Measurements from ENCODE around the gene EIF4G3.

The EIF4G3 gene

GRCh38 chr1:20996554-20996953 lies 180.1 kb downstream of the EIF4G3 start:
- no peak for DNase-seq (ENCODE audit: low read depth in 2 of 2)

DNA sequence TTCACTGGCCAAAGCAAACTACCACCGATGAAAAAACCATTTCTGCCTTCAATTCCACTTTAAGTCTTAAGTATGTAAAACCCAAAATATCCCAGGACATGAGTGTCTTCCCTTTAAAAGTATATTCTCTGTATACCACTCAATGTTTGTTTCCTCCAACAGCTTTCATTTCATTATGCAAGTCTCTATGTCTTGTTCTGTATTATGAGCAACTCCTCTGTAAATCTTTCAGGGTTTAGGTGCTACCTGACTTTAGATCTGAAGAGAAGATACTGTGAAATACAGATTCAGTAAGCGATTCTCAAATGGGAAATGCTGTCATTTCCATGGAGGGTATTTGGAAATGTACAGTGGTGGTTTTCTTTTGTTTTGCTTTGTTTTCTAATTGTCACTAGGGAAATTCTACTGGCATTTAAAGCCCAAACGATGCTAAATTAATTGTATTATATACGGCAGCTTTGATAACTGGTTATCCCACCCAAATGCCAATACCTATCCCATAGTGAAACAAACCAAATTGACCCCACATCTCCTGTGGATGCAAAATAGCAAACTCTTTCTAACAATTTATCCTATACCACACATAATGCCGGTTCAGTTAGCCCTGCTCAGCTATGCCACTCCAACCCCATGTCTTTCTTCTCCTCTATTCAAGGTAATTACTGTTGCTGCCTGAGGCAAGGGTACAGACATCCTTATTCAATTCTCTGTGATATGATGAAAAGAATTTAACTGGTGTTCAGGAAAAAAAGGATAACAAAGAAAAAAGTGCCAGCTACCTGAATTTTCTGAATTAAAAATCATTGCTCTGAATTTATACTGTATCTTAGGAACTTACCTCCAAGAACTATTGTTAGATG lies 182.8 kb downstream of the EIF4G3 start:
- no peak for DNase-seq (ENCODE audit: low read depth in 2 of 2)

DNA sequence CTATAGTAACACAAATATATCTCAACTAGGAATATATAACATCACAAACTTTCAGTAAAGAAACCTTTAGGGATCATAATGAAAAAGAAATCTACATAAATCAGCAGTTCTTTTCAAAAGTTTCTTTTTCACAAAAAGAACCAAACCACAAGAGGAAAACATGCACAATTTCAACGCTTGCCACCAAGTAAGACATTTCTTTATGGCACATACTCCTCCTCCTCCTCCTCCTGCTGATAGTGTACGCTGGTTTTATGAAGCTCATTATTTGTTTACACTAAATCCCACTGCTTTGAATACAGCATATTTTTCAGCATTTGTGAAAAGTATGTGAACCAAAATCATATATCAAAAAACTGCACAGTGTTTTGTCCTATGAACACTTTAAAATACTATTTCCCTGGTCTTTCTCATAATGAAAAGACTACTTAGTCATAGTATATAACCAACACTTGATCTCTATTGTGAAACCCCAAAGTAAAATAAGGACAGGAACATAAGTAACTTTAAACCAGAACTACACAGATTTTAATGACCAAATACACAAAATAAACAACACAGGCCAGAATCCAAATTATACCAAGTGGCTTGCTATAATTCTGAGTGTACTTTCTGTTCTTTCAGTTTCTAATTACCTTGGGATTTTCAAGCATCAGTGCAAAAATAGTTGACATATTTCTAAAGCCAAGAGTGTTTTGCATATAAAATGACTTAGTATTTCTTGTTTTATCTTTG lies 184.2 kb downstream of the EIF4G3 start:
- DNase-seq (ENCODE audit: low read depth in 2 of 2) = no peak

GRCh38 chr1:20988943-20989342 lies 187.8 kb downstream of the EIF4G3 start:
- no peak for DNase-seq (ENCODE audit: low read depth in 2 of 2)

GRCh38 chr1:20987831-20988825 lies 188.6 kb downstream of the EIF4G3 start:
- no peak for DNase-seq (ENCODE audit: low read depth in 2 of 2)

- no peak for DNase-seq (ENCODE audit: low read depth in 2 of 2)
Measured at GRCh38 chr1:20983297-20983889, 193.3 kb downstream of the EIF4G3 start.

DNA sequence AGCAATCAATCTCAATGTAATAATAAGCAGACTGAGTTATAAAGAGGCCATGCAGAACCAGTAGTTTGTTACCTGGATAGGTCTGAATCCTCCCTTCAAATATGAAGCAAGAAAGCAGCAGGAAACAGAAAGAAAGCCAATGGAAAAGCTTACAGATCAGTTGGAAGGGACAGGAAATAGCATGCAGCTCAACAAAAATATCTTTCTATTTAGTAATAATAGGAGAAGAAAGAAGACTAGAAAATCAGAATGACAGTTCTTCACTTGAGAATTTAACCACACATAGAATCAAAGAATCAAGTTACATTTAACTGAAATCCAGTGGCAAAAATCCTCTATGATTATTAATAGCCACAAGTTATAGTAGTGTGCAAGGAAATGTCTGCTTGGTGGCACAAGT lies 194.4 kb downstream of the EIF4G3 start:
- no peak for DNase-seq (ENCODE audit: low read depth in 2 of 2)

- DNase-seq (ENCODE audit: low read depth in 2 of 2) = no peak
Measured at GRCh38 chr1:20981915-20982314, 194.8 kb downstream of the EIF4G3 start.

GRCh38 chr1:20980051-20980450 lies 196.6 kb downstream of the EIF4G3 start:
- no peak for DNase-seq (ENCODE audit: low read depth in 2 of 2)

DNA sequence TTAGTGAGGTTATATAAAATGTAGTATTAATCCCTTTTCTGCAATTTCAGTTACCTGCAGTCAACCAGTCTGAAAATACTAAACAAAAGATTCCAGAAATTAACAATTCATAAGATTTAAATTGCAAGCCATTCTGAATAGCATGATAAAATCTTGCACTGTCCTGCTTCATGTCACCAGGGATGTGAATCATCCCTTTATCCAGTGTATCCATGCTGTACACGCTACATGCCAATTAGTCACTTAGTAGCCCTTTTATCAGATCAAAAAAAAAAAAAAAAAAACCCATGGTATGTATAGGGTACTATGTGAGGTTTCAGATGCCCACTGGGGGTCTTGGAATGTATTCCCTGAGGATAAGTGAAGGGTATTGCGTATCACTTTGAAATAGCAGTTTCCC lies 198.3 kb downstream of the EIF4G3 start:
- DNase-seq (ENCODE audit: low read depth in 2 of 2) = no peak

DNA sequence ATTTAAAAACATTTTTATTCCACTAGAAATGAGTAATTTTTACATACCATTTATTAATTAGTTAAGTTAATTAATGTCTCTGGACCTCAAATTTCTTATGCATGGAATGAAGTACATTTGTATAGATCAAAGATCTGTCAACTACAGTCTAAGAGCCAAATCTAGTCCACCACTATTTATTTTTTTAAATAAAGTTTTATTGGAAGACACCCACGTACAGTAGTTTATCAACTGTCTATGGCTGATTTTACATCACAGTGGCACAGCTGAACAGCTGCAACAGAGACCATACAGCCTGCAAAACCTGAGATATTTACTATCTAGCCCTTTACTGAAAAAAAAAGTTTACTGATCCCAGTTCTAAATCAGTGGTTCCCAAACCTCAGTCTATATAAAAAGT lies 201.0 kb downstream of the EIF4G3 start:
- DNase-seq (ENCODE audit: low read depth in 2 of 2) = no peak

DNA sequence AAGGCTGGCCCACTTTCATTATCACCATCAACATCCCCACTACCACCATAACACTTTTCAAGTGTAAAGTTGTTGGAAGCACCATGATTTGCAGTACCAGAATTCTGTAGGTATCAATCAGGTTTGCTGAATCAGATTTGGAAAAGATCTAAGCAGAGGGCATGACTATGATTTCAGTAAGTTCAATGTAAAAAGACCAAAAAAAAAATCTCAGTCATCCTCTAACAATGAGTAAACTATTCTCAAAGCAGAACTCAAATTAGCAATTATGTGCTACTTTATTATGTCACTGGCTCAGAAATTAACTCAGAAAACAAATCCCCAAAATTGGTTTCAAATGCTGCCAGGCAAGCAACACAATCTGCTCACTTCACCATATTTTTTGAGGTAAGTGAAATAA lies 201.7 kb downstream of the EIF4G3 start:
- no peak for DNase-seq (ENCODE audit: low read depth in 2 of 2)

GRCh38 chr1:20974069-20974468 lies 202.6 kb downstream of the EIF4G3 start:
- DNase-seq (ENCODE audit: low read depth in 2 of 2) = no peak

GRCh38 chr1:20972855-20973254 lies 203.8 kb downstream of the EIF4G3 start:
- DNase-seq (ENCODE audit: low read depth in 2 of 2) = no peak

DNA sequence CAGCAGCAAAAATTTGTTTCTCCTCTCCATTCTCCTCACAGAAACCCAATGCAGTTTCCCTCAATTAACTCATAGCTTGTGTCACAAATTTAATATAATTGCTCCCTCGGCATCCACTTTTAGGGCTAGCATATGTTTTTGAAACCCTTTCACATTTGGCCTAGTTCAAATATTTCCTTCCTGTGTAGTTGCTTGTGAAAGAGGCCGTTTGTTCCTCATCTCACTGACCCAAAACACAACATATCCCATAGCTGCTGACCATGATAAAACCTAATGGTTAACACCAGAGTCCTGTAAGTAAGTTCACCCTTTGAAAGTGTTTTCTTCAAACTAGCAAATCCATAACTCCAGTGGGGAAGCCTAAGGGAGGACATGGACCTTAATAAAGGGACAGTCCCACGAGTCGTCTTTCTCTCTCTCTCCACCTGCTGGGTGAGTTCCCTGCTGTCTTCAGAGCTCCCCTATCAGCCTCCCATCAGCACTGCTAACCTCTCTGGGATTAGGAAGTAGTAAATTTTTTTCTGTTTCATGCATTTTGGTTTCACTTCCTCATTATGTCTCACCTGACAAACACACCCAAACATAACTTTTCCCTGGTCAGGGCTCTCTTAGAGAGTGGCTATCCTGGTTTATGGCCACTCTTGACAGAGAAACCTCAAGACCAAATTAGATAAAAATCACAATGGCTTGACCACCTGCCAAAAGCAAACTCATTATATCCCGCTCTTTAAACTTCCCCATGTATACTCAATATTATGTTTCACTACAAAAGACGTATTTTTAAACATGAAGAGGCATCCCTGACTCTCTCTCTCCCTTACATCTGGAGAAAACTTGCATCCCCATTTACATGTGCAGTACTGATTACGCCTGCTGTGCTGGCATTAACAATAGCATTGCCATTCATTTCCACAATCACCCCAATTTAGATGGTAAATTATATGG lies 211.9 kb downstream of the EIF4G3 start:
- DNase-seq (ENCODE audit: low read depth in 2 of 2) = no peak

DNA sequence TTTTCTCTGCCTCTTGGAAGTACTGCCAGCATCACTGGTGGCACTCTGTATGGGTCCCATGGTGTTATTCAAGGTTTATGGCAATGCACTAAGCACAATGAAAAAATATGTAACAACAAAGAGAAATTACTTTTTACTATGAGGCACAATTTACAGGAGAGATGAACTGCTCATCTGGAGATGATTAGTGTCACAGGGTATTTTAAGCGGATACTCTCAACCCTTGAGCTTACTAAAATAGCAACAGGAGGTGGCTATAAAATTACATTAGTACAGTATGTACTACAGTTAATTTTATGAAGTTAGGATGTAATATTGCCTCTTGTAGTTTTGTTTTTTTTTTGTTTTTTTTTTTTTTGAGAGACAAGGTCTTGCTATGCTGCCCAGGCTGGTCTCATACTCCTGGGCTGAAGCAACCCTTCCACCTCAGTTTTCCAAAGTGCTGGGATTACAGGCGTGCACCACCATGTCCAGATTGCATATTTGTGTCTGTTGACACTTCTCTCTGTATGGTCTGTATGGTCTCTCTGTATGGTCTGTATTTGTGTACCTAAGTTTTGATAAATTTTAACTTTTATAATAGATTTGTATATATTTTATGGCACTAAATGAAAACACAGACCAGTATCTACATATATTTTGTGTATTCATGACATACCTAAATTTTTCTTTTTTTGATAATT lies 214.0 kb downstream of the EIF4G3 start:
- no peak for DNase-seq (ENCODE audit: low read depth in 2 of 2)

DNA sequence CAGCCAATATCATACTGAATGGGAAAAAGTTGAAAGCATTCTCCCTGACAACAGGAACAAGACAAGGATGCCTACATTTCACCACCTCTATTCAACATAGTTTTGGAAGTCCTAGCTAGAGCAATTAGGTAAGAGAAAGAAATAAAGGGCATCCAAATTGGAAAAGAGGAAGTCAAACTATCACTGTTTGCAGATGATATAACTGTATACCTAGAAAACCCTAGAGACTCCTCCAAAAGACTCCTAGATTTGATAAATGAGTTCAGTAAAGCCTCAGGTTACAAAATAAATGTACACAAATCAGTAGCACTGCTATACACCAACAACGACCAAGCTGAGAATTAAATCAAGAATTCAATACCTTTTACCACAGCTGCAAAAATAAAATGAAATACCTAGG lies 218.3 kb downstream of the EIF4G3 start:
- no peak for DNase-seq (ENCODE audit: low read depth in 2 of 2)

GRCh38 chr1:20956272-20956671 lies 220.4 kb downstream of the EIF4G3 start:
- DNase-seq (ENCODE audit: low read depth in 2 of 2) = no peak

- DNase-seq (ENCODE audit: low read depth in 2 of 2) = no peak
Measured at GRCh38 chr1:20950679-20951078, 226.0 kb downstream of the EIF4G3 start.

All from stimulated activated CD4-positive, alpha-beta T cell treated with anti-CD3 and anti-CD28 coated beads, Interleukin-1b, Interleukin-23, amount 100 ng/mL, for 1 hour (primary cell).